Astrocyte (in vitro differentiated cells and primary cell): Measurements from ENCODE around the gene TST.

Experiments
- EZH2 ChIP-seq: IDR thresholded peaks from 2 replicates; pipeline ENCODE4 v1.6.1; 2012; ENCODE audit warnings: mild to moderate bottlenecking, low read length, inconsistent platforms; ENCODE audit not compliant: insufficient read depth
- TF ChIP-seq, protein P1 (sequence below): IDR thresholded peaks from 2 replicates; pipeline ENCODE4 v1.5.1; 2011; ENCODE audit warnings: low read depth, mild to moderate bottlenecking, inconsistent platforms, low read length, moderate library complexity; ENCODE audit not compliant: insufficient read depth

DNA sequence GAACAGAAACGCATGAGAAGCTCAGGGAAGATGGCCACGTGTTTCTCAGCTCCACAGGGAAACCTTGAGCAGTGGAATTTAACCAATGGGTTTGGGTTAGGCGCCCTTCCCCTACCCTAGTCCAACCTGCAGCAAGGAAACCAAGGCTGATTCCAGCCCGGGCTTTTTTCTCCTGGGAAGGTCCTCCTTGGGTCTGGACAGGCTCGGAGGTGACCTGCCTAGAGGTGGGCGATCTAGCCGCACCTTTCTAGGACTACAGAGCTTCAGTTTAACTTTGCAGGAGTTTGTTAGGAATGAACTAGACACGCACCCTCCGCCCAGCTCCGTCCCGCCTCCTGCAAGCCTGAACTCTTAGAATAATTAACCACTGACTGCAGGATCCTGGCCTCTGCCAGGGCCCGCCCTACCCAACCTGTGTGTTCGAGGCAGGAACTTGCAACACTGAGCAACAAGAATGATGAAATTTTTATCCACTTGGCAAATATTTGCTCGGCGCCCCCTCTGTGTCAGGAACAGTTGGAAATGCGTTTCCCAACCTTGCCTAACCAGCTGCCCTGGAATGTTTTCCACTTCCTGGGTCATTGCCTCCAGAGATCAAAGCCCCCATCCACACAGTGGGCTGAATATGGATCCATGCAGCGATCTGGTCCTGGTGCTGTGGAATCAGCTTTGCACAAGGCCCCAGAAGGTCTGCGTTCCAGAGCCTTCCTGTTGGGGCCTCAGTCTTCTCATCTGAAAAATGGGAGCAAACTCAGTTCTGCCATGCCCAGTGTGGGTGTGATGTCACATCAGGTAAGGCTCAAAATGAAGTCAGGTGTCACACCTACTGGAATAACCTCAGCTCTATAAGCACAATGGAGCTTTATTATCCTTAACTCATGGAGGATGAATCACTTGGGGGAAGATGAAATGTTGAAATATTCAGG lies 13.6 kb upstream of the TST start:
- TF ChIP-seq, protein P1, sequence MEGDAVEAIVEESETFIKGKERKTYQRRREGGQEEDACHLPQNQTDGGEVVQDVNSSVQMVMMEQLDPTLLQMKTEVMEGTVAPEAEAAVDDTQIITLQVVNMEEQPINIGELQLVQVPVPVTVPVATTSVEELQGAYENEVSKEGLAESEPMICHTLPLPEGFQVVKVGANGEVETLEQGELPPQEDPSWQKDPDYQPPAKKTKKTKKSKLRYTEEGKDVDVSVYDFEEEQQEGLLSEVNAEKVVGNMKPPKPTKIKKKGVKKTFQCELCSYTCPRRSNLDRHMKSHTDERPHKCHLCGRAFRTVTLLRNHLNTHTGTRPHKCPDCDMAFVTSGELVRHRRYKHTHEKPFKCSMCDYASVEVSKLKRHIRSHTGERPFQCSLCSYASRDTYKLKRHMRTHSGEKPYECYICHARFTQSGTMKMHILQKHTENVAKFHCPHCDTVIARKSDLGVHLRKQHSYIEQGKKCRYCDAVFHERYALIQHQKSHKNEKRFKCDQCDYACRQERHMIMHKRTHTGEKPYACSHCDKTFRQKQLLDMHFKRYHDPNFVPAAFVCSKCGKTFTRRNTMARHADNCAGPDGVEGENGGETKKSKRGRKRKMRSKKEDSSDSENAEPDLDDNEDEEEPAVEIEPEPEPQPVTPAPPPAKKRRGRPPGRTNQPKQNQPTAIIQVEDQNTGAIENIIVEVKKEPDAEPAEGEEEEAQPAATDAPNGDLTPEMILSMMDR, result no peak
- no peak for TF ChIP-seq EZH2
